SHP77 (cell line): ENCODE measurements around the gene CYP39A1.

ENCODE experiments used
- DNase-seq, 2 experiments: peaks; one replicate each; lab custom pipeline; 2025; lab: John Stamatoyannopoulos, UW

Gene CYP39A1

GRCh38 chr6:46511320-46511719, 141.3 kb downstream of the CYP39A1 start:
- DNase-seq: no peak

- no peak for DNase-seq
These were observed 142.0 kb downstream of the CYP39A1 start for GRCh38 chr6:46510651-46511050.

- DNase-seq: no peak
These were observed 142.6 kb downstream of the CYP39A1 start for GRCh38 chr6:46509981-46510510.

DNA sequence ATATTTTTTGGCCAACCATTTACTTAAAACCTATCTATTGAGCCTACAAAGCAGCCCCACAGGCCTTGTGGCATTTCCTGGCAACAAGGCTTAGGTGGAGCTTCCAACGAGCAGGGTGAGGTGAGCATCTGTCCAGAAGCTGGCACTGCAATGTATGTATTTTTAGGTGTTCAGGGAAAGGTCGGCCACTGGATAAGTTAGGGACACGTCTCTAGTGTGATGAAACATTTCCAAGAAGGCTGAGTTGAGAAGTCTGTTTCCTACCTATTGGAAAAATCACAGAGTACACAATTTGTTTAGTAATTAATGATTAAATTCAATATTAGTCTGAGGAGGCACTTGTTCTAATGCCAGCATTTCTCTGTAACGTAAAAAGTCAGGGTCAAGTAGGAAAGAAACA, 143.6 kb downstream of the CYP39A1 start:
- DNase-seq: no peak

GRCh38 chr6:46507426-46507825, 145.2 kb downstream of the CYP39A1 start:
- DNase-seq: no peak

- DNase-seq: no peak
These were observed 146.7 kb downstream of the CYP39A1 start for GRCh38 chr6:46505693-46506512.

GRCh38 chr6:46504242-46504641, 148.4 kb downstream of the CYP39A1 start:
- DNase-seq: no peak

DNA sequence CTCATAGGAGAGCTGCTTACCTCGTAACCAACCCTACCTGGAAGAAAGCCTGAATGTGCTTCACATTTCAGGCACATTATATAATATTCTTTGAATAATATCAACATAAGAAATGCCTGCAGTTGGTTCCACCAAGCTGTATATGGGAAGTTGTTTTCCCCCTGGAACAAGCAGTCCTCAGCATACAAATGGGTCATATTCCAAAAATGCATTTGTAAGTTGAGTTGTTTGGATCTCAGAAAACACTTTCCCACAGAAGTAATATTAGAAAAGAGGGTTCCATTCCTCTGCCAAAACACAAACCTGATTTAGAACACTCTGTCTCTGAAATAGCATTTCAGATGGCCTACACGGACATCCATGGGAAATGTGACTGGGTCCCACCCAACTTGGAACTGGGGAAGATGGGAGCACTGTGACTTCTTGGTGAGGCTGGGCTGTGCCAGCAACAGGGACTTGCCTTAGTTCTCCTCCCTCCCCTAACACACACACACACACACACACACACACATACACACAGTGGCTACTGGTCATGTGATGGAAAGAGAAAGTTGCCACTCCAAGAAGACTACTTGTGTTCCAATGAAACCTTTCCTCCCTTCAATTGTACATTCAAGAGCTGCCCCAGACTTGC, 150.0 kb downstream of the CYP39A1 start:
- DNase-seq: no peak

- no peak for DNase-seq
These were observed 151.2 kb downstream of the CYP39A1 start for GRCh38 chr6:46501136-46502089.

DNA sequence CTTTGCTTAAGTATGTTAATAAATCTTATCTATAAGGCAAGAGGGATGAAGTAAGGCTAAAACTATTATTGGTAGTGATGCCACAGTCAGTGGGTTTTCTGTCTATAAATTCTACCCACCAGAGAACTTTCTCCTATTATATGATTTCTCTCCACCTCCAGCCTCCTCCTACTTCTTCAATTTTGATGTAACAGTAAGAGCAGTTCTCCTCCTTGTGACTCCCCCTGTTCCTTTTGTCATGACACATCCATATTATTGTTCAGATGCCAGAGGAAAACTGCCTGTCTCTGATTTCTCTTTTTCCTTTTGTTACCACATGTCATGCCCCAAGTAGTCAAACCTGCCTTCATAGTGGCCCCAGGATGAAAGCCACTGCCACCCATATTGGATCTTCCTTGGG, 152.2 kb downstream of the CYP39A1 start:
- DNase-seq: no peak
